Peyer's patch (tissue), 4 donors: ENCODE data around the gene MST1. TPM values are rescaled to one million over a fixed set of nuclear protein-coding genes. Genes with fewer than 3 reads are reported as not detected.

Experiments
- DNase-seq, 3 donors: peaks; one replicate each; pipeline ENCODE4 v3.0.0-alpha.2; 2017 to 2019
- H3K27ac ChIP-seq, 4 donors: fragments of 200-600 bp; sonication (generic); one replicate each; pipeline ENCODE4 v1.5.1; 2016 to 2019
- H3K27me3 ChIP-seq, 2 donors: fragments of 200-600 bp; sonication (generic); one replicate each; pipeline ENCODE4 v1.5.1; 2019
- H3K36me3 ChIP-seq, 3 donors: fragments of 200-600 bp; sonication (generic); one replicate each; pipeline ENCODE4 v1.5.1; 2016 to 2019
- H3K4me1 ChIP-seq, 4 donors: fragments of 200-600 bp; sonication (generic); one replicate each; pipeline ENCODE4 v1.5.1; 2016 to 2019
- H3K4me3 ChIP-seq, 4 donors: fragments of 200-600 bp; sonication (generic); 1 replicate in 3 of 4; 2 replicates in 1 of 4; pipeline ENCODE4 v1.5.1; 2016 to 2019; ENCODE audit warnings: mild to moderate bottlenecking in 1 of 4
- H3K9me3 ChIP-seq, 4 donors: fragments of 200-600 bp; sonication (generic); one replicate each; pipeline ENCODE4 v1.5.1; 2016 to 2019; ENCODE audit warnings: mild to moderate bottlenecking in 1 of 4
- CTCF ChIP-seq, 6 experiments: fragments of 450-650 bp in 4 of 6; fragments of 200-600 bp in 2 of 6; sonication (generic) in 1 of 6; IDR thresholded peaks; one replicate each; pipeline ENCODE4 v1.5.1; 2017 to 2019; ENCODE audit warnings: antibody characterized with exemption in 6 of 6, mild to moderate bottlenecking in 3 of 6, moderate library complexity in 1 of 6
- POLR2A ChIP-seq, 2 donors: fragments of 450-650 bp; IDR thresholded peaks; one replicate each; pipeline ENCODE4 v1.5.1; 2017; ENCODE audit warnings: antibody characterized with exemption in 2 of 2, mild to moderate bottlenecking in 2 of 2, moderate library complexity in 2 of 2
- total RNA-seq, 4 donors: library from RNA; depleted of rRNA; stranded (reverse); fragments of >200 nt; gene quantifications; one replicate each; pipeline ENCODE4 v1.1.0, GENCODE V29; 2016

Gene MST1
- total RNA-seq, 4 donors from 2014 or later, result 52.0 to 156 (median 93.3) TPM

- no peak for DNase-seq
- TF ChIP-seq CTCF (IDR thresholded peaks at IDR 0.05), result no peak
- TF ChIP-seq POLR2A (IDR thresholded peaks at IDR 0.05), result no peak
- no peaks in the 10 kb centered on the region for H3K4me1 ChIP-seq
- H3K36me3 ChIP-seq, result no peaks in the 10 kb centered on the region
- no peak overlapping the region for H3K27ac ChIP-seq
- H3K27me3 ChIP-seq, result no peaks in the 10 kb centered on the region
- H3K4me3 ChIP-seq, result no peak overlapping the region
- H3K9me3 ChIP-seq, result no peaks in the 10 kb centered on the region
Measured at GRCh38 chr3:49656541-49657112, 32.6 kb downstream of the MST1 start.

GRCh38 chr3:49655731-49656285, 33.5 kb downstream of the MST1 start:
- H3K27ac ChIP-seq, result no peak overlapping the region
- TF ChIP-seq POLR2A (IDR thresholded peaks at IDR 0.05) (no peak), CTCF (IDR thresholded peaks at IDR 0.05) (no peak)
- no peaks in the 10 kb centered on the region for H3K4me1 ChIP-seq
- no peaks in the 10 kb centered on the region for H3K9me3 ChIP-seq
- no peaks in the 10 kb centered on the region for H3K36me3 ChIP-seq
- no peak for DNase-seq
- no peaks in the 10 kb centered on the region for H3K27me3 ChIP-seq
- no peak overlapping the region for H3K4me3 ChIP-seq

- no peaks in the 10 kb centered on the region for H3K27me3 ChIP-seq
- no peaks in the 10 kb centered on the region for H3K36me3 ChIP-seq
- peak in 1 of 3 donors; percentile 53 for DNase-seq
- H3K9me3 ChIP-seq, result no peaks in the 10 kb centered on the region
- H3K27ac ChIP-seq, result no peak overlapping the region
- TF ChIP-seq POLR2A (IDR thresholded peaks at IDR 0.05), result no peak
- TF ChIP-seq CTCF (IDR thresholded peaks at IDR 0.05), result no peak
- no peak overlapping the region for H3K4me3 ChIP-seq
- no peaks in the 10 kb centered on the region for H3K4me1 ChIP-seq
Measured at GRCh38 chr3:49654955-49655556, 34.2 kb downstream of the MST1 start.

DNA sequence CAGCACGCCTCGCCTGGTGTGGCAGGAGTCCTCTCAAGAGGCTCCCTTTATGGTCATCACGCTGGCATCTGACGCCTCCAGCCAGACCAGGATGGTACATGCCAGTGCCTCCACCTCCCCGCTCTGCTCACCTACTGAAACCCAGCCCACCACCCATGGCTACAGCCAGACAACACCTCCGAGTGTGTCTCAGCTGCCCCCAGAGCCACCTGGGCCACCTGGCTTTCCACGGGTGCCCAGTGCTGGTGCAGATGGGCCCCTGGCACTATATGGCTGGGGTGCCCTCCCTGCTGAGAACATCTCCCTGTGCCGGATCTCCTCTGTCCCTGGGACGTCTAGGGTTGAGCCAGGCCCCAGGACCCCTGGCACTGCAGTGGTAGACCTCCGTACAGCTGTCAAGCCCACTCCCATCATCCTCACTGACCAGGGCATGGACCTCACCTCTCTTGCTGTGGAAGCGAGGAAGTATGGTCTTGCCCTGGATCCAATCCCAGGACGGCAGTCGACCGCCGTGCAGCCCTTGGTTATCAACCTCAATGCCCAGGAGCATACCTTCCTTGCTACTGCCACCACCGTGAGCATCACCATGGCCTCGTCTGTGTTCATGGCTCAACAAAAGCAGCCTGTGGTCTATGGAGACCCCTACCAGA, 35.0 kb downstream of the MST1 start:
- Histone ChIP-seq H3K27me3 (no peaks in the 10 kb centered on the region), H3K4me1 (no peaks in the 10 kb centered on the region), H3K36me3 (no peaks in the 10 kb centered on the region), H3K9me3 (no peaks in the 10 kb centered on the region), H3K4me3 (no peak overlapping the region), H3K27ac (no peak overlapping the region)
- TF ChIP-seq POLR2A (IDR thresholded peaks at IDR 0.05), result no peak
- no peak for TF ChIP-seq CTCF (IDR thresholded peaks at IDR 0.05)
- DNase-seq, result no peak

DNA sequence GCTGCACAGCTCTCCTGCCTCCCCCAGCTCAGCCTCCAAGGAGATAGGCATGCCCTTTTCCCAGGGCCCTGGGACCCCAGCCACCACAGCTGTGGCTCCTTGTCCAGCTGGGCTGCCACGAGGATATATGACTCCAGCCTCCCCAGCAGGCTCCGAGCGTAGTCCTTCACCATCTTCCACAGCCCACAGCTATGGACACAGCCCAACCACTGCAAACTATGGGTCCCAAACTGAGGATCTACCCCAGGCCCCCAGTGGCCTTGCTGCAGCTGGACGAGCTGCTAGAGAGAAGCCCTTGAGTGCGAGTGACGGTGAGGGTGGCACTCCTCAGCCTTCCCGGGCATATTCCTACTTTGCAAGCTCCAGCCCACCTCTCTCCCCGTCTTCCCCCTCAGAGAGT, 35.7 kb downstream of the MST1 start:
- Histone ChIP-seq H3K4me1 (no peaks in the 10 kb centered on the region), H3K27me3 (no peaks in the 10 kb centered on the region), H3K27ac (no peak overlapping the region), H3K36me3 (no peaks in the 10 kb centered on the region), H3K4me3 (no peak overlapping the region), H3K9me3 (no peaks in the 10 kb centered on the region)
- no peak for DNase-seq
- TF ChIP-seq CTCF (IDR thresholded peaks at IDR 0.05), result no peak
- TF ChIP-seq POLR2A (IDR thresholded peaks at IDR 0.05), result no peak
